Stimulated activated CD4-positive, alpha-beta T cell treated with anti-CD3 and anti-CD28 coated beads, Interleukin-1b, Interleukin-23, amount 100 ng/mL, for 48 hours (primary cell): ENCODE data around the gene METAP1D.
"Not testable (repeated sequence)": the region's sequence is repeated elsewhere in the genome, so short reads cannot be mapped to it uniquely, and the experiment has no call there.

ENCODE experiments used
- DNase-seq: peaks from one replicate; pipeline ENCODE4 v3.0.0-alpha.2; 2020

The METAP1D gene

GRCh38 chr2:172050479-172051125 is 50.8 kb downstream of the METAP1D start:
- DNase-seq: no peak

- DNase-seq: no peak
These were observed 52.5 kb downstream of the METAP1D start for GRCh38 chr2:172052000-172052983.

GRCh38 chr2:172053486-172053885 is 53.7 kb downstream of the METAP1D start:
- DNase-seq: no peak

GRCh38 chr2:172056293-172056692 is 56.5 kb downstream of the METAP1D start:
- DNase-seq: no peak

GRCh38 chr2:172058660-172059059 is 58.9 kb downstream of the METAP1D start:
- DNase-seq: no peak

GRCh38 chr2:172060118-172060517 is 60.4 kb downstream of the METAP1D start:
- DNase-seq: not testable (repeated sequence)

- DNase-seq: no peak
These were observed 62.8 kb downstream of the METAP1D start for GRCh38 chr2:172062402-172063004.

- DNase-seq: no peak
These were observed 63.7 kb downstream of the METAP1D start for GRCh38 chr2:172063446-172063845.

GRCh38 chr2:172065111-172065510 is 65.4 kb downstream of the METAP1D start:
- DNase-seq: no peak

- DNase-seq: no peak
These were observed 66.7 kb downstream of the METAP1D start for GRCh38 chr2:172066394-172066886.

GRCh38 chr2:172067905-172068304 is 68.2 kb downstream of the METAP1D start:
- DNase-seq: not testable (repeated sequence)

- DNase-seq: no peak
These were observed 71.2 kb downstream of the METAP1D start for GRCh38 chr2:172070936-172071335.

GRCh38 chr2:172072303-172072702 is 72.5 kb downstream of the METAP1D start:
- DNase-seq: no peak

GRCh38 chr2:172072706-172073105 is 73.0 kb downstream of the METAP1D start:
- DNase-seq: no peak

- DNase-seq: no peak
These were observed 73.8 kb downstream of the METAP1D start for GRCh38 chr2:172073518-172073917.

- DNase-seq: no peak
These were observed 74.5 kb downstream of the METAP1D start for GRCh38 chr2:172074254-172074653.

GRCh38 chr2:172079416-172079815 is 79.7 kb downstream of the METAP1D start:
- no peak for DNase-seq

- no peak for DNase-seq
These were observed 80.3 kb downstream of the METAP1D start for GRCh38 chr2:172079838-172080640.

- DNase-seq: no peak
These were observed 81.0 kb downstream of the METAP1D start for GRCh38 chr2:172080641-172081220.

GRCh38 chr2:172081221-172082022 is 81.7 kb downstream of the METAP1D start:
- DNase-seq: no peak
